SU-DHL-6 (cell line): ENCODE results near the gene GP1BB.

Source experiments
- EZH2phosphoT487 ChIP-seq: fragments of 200-600 bp; sonication (generic), shearing (Covaris generic); conservative IDR thresholded peaks from 2 replicates; pipeline ENCODE4 v1.6.1; 2018; ENCODE audit warnings: mild to moderate bottlenecking, antibody characterized with exemption, low read length, moderate library complexity, mixed read lengths
- TF ChIP-seq, protein P1 (sequence below): fragments of 200-600 bp; sonication (generic); IDR thresholded peaks from one replicate; pipeline ENCODE4 v1.5.1; 2017; ENCODE audit warnings: antibody characterized with exemption, mild to moderate bottlenecking, low read length, moderate library complexity; ENCODE audit not compliant: insufficient read depth, poor library complexity, severe bottlenecking

DNA sequence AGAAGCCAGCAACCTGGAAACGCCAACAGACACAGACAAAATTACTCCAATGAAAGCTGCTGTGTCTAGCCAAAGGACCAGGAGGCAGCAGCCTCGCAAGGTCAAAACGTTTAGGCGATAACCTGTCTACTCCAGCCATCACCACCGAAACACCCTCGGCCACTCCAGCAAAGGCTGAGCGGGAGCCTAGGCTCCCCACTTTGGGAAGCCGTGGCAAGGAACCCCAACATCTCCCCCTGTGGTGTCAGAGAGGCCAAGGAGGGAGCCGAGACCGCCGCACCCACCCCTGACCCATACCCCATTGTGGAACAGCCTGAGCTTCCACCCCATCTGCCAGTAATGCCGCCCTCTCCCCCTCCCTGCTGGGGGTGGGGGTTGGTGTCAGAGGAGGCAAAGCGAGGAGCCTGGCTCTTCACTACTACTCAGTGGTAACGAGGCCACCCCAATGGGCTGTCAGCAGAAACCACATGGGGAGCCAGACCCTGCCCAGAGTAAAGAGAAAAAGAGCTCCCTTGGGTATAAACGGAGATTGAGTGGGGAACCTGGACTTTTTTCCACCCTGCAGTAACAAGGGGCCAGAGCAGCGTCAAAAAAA is 43.0 kb upstream of the GP1BB start:
- TF ChIP-seq, protein P1, sequence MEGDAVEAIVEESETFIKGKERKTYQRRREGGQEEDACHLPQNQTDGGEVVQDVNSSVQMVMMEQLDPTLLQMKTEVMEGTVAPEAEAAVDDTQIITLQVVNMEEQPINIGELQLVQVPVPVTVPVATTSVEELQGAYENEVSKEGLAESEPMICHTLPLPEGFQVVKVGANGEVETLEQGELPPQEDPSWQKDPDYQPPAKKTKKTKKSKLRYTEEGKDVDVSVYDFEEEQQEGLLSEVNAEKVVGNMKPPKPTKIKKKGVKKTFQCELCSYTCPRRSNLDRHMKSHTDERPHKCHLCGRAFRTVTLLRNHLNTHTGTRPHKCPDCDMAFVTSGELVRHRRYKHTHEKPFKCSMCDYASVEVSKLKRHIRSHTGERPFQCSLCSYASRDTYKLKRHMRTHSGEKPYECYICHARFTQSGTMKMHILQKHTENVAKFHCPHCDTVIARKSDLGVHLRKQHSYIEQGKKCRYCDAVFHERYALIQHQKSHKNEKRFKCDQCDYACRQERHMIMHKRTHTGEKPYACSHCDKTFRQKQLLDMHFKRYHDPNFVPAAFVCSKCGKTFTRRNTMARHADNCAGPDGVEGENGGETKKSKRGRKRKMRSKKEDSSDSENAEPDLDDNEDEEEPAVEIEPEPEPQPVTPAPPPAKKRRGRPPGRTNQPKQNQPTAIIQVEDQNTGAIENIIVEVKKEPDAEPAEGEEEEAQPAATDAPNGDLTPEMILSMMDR, result no peak
- TF ChIP-seq EZH2phosphoT487, result no peak
